ENCODE data around the gene UGP2. TPM values are rescaled to one million over a fixed set of nuclear protein-coding genes. Genes with fewer than 3 reads are reported as not detected.

The UGP2 gene
- total RNA-seq, 1 donor from 2014 or later: 314 TPM

DNA sequence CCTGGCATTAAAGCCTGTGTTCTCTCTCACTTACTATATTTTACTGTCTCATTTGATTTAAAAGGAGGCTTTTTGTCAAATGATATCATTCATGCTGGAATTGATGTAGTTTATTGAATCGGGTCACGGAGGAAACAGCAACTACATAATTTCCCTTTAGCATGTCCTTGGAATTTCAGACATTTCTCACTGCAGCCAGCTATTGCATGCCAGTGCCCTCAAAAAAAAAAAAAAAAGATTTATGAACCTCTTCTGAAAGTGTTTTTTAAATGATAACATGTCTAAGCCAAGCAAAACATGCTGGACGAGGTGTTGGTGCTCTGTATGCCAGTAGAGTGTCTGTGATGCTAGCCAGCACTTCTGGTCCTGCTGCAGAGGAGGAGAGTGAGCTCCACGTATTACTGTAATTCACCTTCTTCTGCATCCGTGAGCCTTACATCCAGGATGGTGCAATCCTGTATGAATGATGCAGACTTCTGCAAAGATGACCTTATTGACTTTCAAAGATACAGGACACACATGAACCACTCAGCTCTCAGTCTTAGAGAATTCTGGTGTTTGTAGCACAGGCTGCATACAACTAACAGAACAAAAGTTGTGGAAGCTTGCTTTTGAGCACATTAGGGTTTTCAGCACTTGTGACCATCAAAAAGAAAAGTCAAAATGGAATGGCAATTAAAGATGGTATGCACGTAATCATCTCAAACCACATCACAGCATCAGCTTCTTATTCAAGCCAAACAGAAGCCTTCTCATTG, 31.1 kb downstream of the UGP2 start:
- Mint-ChIP-seq H3K4me3 (ENCODE audit: unreplicated experiment) (no peak overlapping the region), H3K36me3 (ENCODE audit: low read depth, unreplicated experiment) (peaks cover 33% of the 10 kb centered on the region), H3K9me3 (ENCODE audit: unreplicated experiment) (no peaks in the 10 kb centered on the region), H3K27me3 (ENCODE audit: low read depth, unreplicated experiment) (no peaks in the 10 kb centered on the region), H3K4me1 (ENCODE audit: low read depth, unreplicated experiment) (peaks cover 37% of the 10 kb centered on the region), H3K27ac (ENCODE audit: unreplicated experiment) (no peak overlapping the region)
- Histone ChIP-seq H3K9ac (ENCODE audit: low read length) (no peak overlapping the region), H3K36me3 (ENCODE audit: insufficient read depth, low read length) (peaks cover 16% of the 10 kb centered on the region), H3K4me1 (ENCODE audit: insufficient read depth, low read length) (peaks cover 4% of the 10 kb centered on the region), H3K9me3 (ENCODE audit: insufficient read depth, low read depth, low read length) (peaks cover 3% of the 10 kb centered on the region), H3K27ac (ENCODE audit: low read depth, low read length) (no peak overlapping the region), H3K79me2 (ENCODE audit: insufficient read depth, low read length) (peaks cover 44% of the 10 kb centered on the region), H2AFZ (ENCODE audit: low read depth, low read length) (no peak overlapping the region), H3K4me3 (ENCODE audit: insufficient read depth, low read depth, low read length) (no peak overlapping the region), H3K27me3 (ENCODE audit: insufficient read depth, low read length) (no peaks in the 10 kb centered on the region), H4K20me1 (ENCODE audit: insufficient read depth, low read length) (peaks cover 28% of the 10 kb centered on the region), H3K4me2 (ENCODE audit: low read length) (no peak overlapping the region)
- peak; percentile 39 for DNase-seq (ENCODE audit: low read depth)
- no peak for FAIRE-seq
- TF ChIP-seq CTCF (IDR thresholded peaks at IDR 0.05; ENCODE audit: insufficient read depth, low read depth, low read length) (no peak), EZH2 (IDR thresholded peaks at IDR 0.05; ENCODE audit: insufficient read depth, low read length) (no peak)

DNA sequence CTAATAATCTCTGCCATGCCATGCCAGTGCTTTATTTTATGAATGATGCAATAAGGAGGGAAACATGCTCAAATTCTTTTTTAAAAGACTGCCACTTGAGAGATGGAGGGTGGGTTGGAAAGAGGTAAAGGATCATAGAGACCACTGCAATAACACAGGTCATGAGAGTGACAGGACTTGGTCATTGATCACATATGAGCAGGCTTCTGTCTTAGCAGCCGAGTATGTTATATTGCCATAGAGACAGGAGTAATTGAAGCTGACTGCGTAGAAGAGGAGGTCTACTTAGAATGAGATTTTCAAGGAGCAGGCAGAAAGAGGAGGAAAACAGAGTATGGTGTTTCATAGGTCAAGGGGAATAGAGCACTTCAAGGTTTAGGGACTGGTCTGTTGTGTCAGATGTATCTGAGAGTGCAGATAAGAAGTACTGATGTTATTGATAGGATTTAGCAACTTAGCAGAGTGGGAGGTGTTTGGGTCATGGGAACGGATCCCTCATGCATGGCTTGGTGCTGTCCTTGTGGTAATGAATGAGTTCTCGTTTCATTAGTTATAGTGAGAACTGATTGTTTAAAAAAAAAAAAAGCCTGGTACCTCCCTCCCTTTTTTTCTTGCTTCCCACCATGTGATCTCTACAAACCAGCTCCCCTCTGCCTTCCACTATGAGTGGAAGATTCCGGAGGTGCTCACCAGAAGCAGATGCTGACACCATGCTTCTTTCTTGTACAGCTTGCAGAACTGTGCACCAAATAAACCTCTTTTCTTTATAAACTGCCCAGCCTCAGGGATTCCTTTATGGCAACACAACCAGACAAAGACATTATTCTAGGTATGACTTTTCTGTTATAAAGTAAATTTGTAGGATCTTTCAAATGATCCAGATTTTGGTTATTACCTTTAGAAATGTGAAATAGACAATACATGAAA, 32.8 kb downstream of the UGP2 start:
- peaks cover 40% of the 10 kb centered on the region for H3K36me3 Mint-ChIP-seq (ENCODE audit: low read depth, unreplicated experiment)
- Histone ChIP-seq H3K27me3 (ENCODE audit: insufficient read depth, low read length) (no peaks in the 10 kb centered on the region), H2AFZ (ENCODE audit: low read depth, low read length) (no peak overlapping the region), H3K4me3 (ENCODE audit: insufficient read depth, low read depth, low read length) (no peak overlapping the region), H4K20me1 (ENCODE audit: insufficient read depth, low read length) (peaks cover 24% of the 10 kb centered on the region), H3K4me1 (ENCODE audit: insufficient read depth, low read length) (peaks cover 4% of the 10 kb centered on the region), H3K9ac (ENCODE audit: low read length) (no peak overlapping the region), H3K4me2 (ENCODE audit: low read length) (no peak overlapping the region), H3K36me3 (ENCODE audit: insufficient read depth, low read length) (peaks cover 16% of the 10 kb centered on the region), H3K9me3 (ENCODE audit: insufficient read depth, low read depth, low read length) (peaks cover 3% of the 10 kb centered on the region), H3K27ac (ENCODE audit: low read depth, low read length) (no peak overlapping the region), H3K79me2 (ENCODE audit: insufficient read depth, low read length) (peaks cover 33% of the 10 kb centered on the region)
- FAIRE-seq (no peak), DNase-seq (ENCODE audit: low read depth) (no peak)
- no peak overlapping the region for H3K4me3 Mint-ChIP-seq (ENCODE audit: unreplicated experiment)
- TF ChIP-seq CTCF (IDR thresholded peaks at IDR 0.05; ENCODE audit: insufficient read depth, low read depth, low read length) (no peak), EZH2 (IDR thresholded peaks at IDR 0.05; ENCODE audit: insufficient read depth, low read length) (no peak)
- no peaks in the 10 kb centered on the region for H3K27me3 Mint-ChIP-seq (ENCODE audit: low read depth, unreplicated experiment)
- H3K9me3 Mint-ChIP-seq (ENCODE audit: unreplicated experiment): no peaks in the 10 kb centered on the region
- H3K27ac Mint-ChIP-seq (ENCODE audit: unreplicated experiment): no peak overlapping the region
- peaks cover 37% of the 10 kb centered on the region for H3K4me1 Mint-ChIP-seq (ENCODE audit: low read depth, unreplicated experiment)
